ENCODE data around the gene ACTL8. TPM values are rescaled to one million over a fixed set of nuclear protein-coding genes. Genes with fewer than 3 reads are reported as not detected.

The ACTL8 gene
- total RNA-seq, 1 donor from 2014 or later, result 0.17 TPM

DNA sequence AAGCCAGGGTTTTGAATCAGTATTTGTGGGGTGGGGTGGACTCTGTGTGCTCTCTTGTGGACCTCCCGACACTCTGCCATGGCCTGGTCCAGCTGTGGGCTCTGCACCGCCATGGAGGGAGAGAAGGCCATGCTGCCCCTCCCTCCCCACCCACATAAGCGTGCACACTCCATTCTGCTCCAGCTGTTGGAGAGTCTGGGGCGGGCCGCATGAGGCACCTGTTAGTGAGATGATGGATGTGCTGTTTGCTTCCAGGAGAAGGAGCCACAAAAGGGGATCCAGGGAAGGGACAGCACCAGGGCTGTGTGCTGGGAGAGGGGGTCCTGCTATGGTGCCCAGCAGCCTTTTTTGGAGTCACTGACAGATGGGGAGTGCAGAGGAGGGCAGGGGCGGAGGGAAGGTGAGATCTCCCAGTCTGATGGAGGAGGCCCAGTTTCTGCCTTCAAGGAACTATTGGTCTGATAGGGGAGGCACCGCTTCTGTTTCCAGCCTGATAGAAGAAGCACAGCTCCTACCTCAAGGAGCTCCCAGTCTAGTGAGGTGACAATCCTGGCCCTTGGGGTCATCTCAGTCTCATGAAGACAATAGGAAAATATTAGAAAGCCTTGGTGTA, 101.5 kb downstream of the ACTL8 start:
- TF ChIP-seq, protein P1, sequence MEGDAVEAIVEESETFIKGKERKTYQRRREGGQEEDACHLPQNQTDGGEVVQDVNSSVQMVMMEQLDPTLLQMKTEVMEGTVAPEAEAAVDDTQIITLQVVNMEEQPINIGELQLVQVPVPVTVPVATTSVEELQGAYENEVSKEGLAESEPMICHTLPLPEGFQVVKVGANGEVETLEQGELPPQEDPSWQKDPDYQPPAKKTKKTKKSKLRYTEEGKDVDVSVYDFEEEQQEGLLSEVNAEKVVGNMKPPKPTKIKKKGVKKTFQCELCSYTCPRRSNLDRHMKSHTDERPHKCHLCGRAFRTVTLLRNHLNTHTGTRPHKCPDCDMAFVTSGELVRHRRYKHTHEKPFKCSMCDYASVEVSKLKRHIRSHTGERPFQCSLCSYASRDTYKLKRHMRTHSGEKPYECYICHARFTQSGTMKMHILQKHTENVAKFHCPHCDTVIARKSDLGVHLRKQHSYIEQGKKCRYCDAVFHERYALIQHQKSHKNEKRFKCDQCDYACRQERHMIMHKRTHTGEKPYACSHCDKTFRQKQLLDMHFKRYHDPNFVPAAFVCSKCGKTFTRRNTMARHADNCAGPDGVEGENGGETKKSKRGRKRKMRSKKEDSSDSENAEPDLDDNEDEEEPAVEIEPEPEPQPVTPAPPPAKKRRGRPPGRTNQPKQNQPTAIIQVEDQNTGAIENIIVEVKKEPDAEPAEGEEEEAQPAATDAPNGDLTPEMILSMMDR (IDR thresholded peaks at IDR 0.05; ENCODE audit: insufficient read depth, low read length, poor library complexity, severe bottlenecking), result no peak
- Histone ChIP-seq H3K36me3 (ENCODE audit: control insufficient read depth, insufficient read depth, low read length) (no peaks in the 10 kb centered on the region), H3K27me3 (ENCODE audit: control insufficient read depth, insufficient read depth, low read length) (peaks cover 6% of the 10 kb centered on the region), H3K4me3 (ENCODE audit: low read depth, low read length) (no peak overlapping the region)
- no peak for DNase-seq (ENCODE audit: low read depth)

GRCh38 chr1:17857109-17857499, 102.0 kb downstream of the ACTL8 start:
- TF ChIP-seq, protein P1 (IDR thresholded peaks at IDR 0.05; ENCODE audit: insufficient read depth, low read length, poor library complexity, severe bottlenecking), result no peak
- H3K36me3 ChIP-seq (ENCODE audit: control insufficient read depth, insufficient read depth, low read length), result no peaks in the 10 kb centered on the region
- H3K27me3 ChIP-seq (ENCODE audit: control insufficient read depth, insufficient read depth, low read length), result peaks cover 6% of the 10 kb centered on the region
- DNase-seq (ENCODE audit: low read depth), result no peak
- no peak overlapping the region for H3K4me3 ChIP-seq (ENCODE audit: low read depth, low read length)

- DNase-seq (ENCODE audit: low read depth), result no peak
- H3K27me3 ChIP-seq (ENCODE audit: control insufficient read depth, insufficient read depth, low read length), result peaks cover 6% of the 10 kb centered on the region
- H3K36me3 ChIP-seq (ENCODE audit: control insufficient read depth, insufficient read depth, low read length), result no peaks in the 10 kb centered on the region
- TF ChIP-seq, protein P1 (IDR thresholded peaks at IDR 0.05; ENCODE audit: insufficient read depth, low read length, poor library complexity, severe bottlenecking), result no peak
- no peak overlapping the region for H3K4me3 ChIP-seq (ENCODE audit: low read depth, low read length)
Measured at GRCh38 chr1:17857996-17858395, 102.9 kb downstream of the ACTL8 start.

DNA sequence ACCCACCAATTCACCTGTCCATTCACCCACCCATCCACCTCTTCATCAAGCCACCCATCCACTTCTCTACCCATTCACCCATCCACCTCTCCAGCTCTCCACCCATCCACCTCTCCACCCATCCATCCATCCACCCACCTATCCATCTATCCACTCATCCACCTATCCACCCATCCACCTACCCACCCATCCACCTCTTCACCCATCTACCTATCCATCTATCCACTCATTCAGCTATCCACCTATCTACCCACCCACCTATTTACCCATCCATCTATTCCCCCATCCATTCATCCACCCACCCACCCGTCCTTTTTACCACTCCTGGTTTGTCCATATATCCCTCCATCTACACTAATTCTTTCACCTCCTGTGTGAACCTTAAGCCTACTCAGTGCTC, 105.7 kb downstream of the ACTL8 start:
- no peak overlapping the region for H3K4me3 ChIP-seq (ENCODE audit: low read depth, low read length)
- no peaks in the 10 kb centered on the region for H3K27me3 ChIP-seq (ENCODE audit: control insufficient read depth, insufficient read depth, low read length)
- no peaks in the 10 kb centered on the region for H3K36me3 ChIP-seq (ENCODE audit: control insufficient read depth, insufficient read depth, low read length)
- DNase-seq (ENCODE audit: low read depth), result no peak
- TF ChIP-seq, protein P1 (IDR thresholded peaks at IDR 0.05; ENCODE audit: insufficient read depth, low read length, poor library complexity, severe bottlenecking), result no peak

DNA sequence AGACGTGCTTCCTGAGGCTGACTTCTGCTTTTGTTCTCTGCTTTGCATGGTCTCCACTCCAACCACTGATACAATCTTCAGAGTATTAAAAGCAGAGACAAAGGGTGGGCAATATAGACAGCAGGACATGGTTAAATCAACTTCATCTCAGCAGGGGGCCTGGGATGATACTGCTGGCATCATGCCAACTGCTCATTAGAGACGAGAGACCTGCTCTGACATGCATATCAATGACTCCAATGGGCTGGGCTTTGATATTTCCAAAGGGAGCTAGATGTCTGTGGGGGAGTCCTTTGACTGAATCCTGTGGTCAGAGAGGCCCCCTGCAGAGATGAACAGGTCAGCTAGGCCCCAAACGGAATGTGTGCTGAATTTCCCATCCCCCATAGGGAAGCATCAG, 106.6 kb downstream of the ACTL8 start:
- Histone ChIP-seq H3K4me3 (ENCODE audit: low read depth, low read length) (no peak overlapping the region), H3K27me3 (ENCODE audit: control insufficient read depth, insufficient read depth, low read length) (no peaks in the 10 kb centered on the region), H3K36me3 (ENCODE audit: control insufficient read depth, insufficient read depth, low read length) (no peaks in the 10 kb centered on the region)
- TF ChIP-seq, protein P1 (IDR thresholded peaks at IDR 0.05; ENCODE audit: insufficient read depth, low read length, poor library complexity, severe bottlenecking), result no peak
- no peak for DNase-seq (ENCODE audit: low read depth)

DNA sequence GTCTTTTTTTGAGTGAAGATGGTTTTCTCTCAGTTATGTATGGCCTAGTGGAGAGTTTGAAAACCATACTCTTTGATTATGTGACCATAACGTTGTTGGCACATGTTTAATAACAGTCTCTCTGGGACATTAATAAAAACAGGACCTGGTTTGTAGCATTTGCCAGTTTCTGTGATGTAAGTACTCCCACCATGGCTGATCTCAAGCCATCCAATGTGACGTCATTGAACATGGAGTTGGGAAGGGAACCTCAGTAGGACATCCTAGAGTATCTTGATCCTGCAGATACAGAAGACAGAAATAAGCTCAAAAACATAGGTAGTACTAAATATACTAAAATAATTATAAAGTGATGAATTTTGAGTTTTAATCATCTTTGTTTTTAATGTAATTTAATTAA, 107.0 kb downstream of the ACTL8 start:
- Histone ChIP-seq H3K27me3 (ENCODE audit: control insufficient read depth, insufficient read depth, low read length) (no peaks in the 10 kb centered on the region), H3K4me3 (ENCODE audit: low read depth, low read length) (no peak overlapping the region), H3K36me3 (ENCODE audit: control insufficient read depth, insufficient read depth, low read length) (no peaks in the 10 kb centered on the region)
- no peak for DNase-seq (ENCODE audit: low read depth)
- TF ChIP-seq, protein P1 (IDR thresholded peaks at IDR 0.05; ENCODE audit: insufficient read depth, low read length, poor library complexity, severe bottlenecking), result no peak

All from kidney epithelial cell (primary cell).